CD4-positive, alpha-beta T cell treated with Interleukin-4 for 4 hours (primary cell): ENCODE results near the gene FSIP2.
"Not testable (repeated sequence)": the region's sequence is repeated elsewhere in the genome, so short reads cannot be mapped to it uniquely, and the experiment has no call there.

Source experiments
- DNase-seq: peaks from one replicate; pipeline ENCODE4 v3.0.0-alpha.2; 2020

FSIP2 gene

DNA sequence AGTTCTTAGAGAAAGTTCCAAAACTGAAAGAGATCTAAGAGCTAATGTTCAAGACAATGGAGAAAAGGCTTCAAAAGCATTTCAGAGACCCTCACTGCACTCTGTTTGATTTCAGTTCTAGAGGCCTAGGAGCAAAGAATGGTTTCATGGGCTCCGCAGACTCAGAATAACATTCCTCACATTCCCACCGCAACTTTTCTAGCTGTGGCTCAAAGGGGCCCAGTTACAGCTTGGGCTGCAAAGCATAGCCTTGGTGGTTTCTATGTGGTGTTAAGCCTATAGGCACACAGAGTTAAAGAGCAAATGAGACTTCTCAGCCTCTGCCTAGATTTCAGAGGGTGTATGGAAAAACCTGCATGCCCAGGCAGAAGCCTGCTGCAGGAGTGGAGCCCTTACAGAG, 73.0 kb downstream of the FSIP2 start:
- DNase-seq = no peak

DNA sequence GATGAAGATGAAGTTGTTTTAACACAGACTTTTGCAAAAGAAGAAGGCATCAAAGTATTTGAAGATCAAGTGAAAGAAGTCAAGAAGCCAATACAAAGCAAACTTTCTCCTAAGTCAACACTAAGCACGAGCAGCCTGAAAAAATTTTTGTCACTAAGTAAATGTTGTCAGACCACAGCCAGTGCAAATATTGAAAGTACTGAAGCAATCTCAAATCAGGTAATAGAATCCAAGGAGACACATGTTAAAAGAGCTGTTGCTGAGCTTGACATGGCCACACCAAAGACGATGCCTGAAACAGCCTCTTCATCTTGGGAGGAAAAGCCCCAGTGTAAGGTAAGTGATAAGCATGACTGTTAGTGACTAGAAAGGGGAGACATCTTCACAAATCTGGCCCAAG, 75.1 kb downstream of the FSIP2 start:
- DNase-seq = no peak

- DNase-seq = no peak
Observed at GRCh38 chr2:185817991-185818390, 79.4 kb downstream of the FSIP2 start.

DNA sequence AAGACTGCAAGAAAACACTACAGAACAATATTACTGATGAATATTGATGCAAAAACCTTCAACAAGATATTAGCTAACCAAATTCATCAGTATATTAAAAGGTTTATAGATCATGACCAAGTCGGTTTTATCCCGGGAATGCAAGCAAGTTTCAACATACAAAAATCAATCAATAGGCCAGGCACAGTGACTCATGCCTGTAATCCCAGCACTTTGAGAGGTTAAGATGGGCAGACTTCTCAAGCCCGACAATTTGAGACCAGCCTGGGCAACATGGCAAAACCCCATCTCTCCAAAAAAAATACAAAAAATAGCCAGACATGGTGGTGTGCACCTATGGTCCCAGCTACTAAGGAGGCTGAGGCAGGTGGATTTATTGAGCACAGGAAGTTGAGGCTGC, 82.9 kb downstream of the FSIP2 start:
- no peak for DNase-seq

DNA sequence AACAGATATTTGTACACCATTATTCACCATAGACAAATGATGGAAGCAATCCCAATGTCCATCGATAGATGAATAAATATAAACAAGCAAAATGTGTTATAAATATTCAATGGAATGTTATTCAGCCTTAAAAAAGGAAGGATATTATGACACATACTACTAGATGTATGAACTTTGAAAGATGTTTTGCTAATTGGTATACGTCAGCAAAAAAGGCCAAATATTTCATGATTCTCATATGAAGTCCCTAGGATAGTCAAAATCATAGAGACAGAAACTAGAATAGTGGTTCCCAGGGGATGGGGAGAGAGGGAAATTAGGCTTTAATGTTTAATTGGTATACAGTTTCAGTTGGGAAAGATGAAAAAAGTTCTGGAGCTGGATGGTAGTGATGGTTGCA, 85.2 kb downstream of the FSIP2 start:
- no peak for DNase-seq

DNA sequence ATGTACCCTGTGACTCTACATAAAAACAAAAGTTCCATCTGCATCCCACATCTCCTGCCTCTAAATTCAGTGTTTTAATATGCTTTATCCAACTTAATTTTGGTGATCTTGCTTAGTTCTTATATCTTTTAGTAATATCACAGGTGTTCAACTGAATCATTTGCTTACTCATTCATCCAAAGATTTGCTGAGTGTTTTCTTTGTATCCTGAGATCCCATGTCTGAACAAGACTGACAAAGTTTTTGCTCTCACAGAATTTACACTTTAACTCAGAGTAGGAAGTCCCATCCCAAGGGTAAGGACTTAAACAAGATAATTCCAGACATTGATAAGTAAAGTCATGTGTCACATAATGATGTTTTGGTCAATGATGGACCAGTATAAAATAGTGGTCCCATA, 87.0 kb downstream of the FSIP2 start:
- DNase-seq = no peak

DNA sequence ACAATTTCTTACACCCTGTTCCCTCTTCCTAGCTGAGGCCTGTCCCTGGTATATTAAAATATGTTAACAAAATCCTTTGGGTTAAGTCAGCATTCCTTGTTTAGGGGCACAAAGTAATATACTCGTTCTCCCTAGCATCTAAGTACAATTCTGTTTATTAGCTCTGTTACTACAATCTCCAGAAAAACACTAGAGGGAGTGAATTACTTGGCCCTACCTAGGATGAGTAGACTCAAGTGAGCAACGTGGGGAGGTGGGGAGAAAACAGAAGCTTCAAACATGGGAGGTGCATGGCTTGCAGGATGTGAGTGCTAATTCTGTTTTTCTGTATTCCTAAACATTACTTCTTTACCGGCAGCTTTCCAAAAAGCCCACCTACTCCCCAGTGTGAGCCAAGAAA, 89.7 kb downstream of the FSIP2 start:
- DNase-seq = no peak

GRCh38 chr2:185833864-185834263, 95.3 kb downstream of the FSIP2 start:
- no peak for DNase-seq

DNA sequence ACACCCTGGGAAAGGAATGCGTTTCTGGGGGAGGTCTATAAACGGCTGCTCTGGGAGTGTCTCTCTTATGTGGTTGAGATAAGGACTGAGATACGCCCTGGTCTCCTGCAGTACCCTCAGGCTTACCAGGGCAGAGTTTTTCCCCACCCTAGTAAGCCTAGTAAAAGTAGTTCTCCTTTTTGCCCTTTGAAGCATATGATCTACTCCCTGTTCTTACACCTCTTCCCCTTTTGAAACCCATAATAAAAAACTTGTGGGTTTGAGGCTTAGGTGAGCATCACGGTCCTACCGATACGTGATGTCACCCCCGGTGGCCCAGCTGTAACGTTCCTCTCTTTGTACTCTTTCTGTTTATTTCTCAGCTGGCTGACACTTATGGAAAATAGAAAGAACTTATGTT, 97.4 kb downstream of the FSIP2 start:
- no peak for DNase-seq

- DNase-seq = no peak
Observed at GRCh38 chr2:185854885-185855284, 116.3 kb downstream of the FSIP2 start.

DNA sequence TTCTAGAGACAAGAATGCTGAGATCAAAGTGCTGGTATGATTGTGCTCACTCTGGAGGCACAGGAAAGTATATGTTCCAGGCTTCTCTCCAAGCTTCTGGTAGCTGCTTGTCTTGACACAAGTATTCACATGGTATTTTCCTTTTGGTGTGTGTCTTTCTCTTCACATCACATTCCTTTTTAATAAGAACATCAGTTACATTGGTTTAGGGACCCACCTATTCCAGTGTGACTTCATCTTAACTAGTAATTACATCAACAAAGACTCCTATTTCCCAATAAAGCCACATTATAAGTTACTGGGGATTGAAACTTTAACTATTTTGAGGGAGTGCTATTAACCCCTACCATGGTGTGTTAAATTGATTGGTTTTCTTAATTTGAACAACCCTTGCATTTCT, 119.1 kb downstream of the FSIP2 start:
- no peak for DNase-seq

GRCh38 chr2:185859506-185859905, 120.9 kb downstream of the FSIP2 start:
- no peak for DNase-seq

DNA sequence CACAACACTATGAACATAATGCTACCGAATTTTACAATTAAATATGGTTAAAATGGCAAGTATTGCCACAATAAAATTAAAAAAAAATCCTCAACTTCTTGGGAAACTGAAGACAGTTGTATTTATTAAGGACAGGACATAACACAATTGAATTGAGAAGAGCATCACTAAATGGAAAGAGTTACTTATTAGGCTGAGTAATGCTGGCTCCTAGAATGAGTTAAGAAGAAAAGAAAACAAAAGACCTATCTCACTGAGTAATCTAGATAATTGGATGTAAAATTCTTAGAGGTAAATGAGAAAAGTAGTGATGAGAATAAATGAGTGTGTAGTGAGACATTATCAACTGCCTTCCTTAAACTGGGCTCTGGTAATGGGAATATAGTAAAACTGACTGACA, 121.7 kb downstream of the FSIP2 start:
- DNase-seq = no peak

GRCh38 chr2:185862657-185863398, 124.2 kb downstream of the FSIP2 start:
- no peak for DNase-seq

GRCh38 chr2:185864468-185865260, 126.1 kb downstream of the FSIP2 start:
- DNase-seq = not testable (repeated sequence)

GRCh38 chr2:185875136-185875931, 136.7 kb downstream of the FSIP2 start:
- DNase-seq = no peak

- no peak for DNase-seq
Observed at GRCh38 chr2:185876234-185876633, 137.6 kb downstream of the FSIP2 start.

- DNase-seq = no peak
Observed at GRCh38 chr2:185880396-185880795, 141.8 kb downstream of the FSIP2 start.
